Endothelial cell of umbilical vein (primary cell): Measurements from ENCODE around the gene VPS45. TPM values are rescaled to one million over a fixed set of nuclear protein-coding genes. Genes with fewer than 3 reads are reported as not detected.

Experiments used
- BruUV-seq: library from RNA; stranded (reverse); fragments of 400-500 nt; replicated peaks from 2 replicates; lab custom pipeline; 2021; lab: Mats Ljungman, UMichigan
- CTCF ChIA-PET: fragments of 300-600, 350-600 bp; sonication (Branson Sonifier 250); formaldehyde crosslinking; loops from one replicate; lab custom pipeline; 2021; ENCODE audit warnings: antibody characterized with exemption, inconsistent platforms; lab: Charles Lee
- POLR2A ChIA-PET: fragments of 300-600, 350-600 bp; sonication (Branson Sonifier 250); formaldehyde crosslinking; loops from one replicate; lab custom pipeline; 2021; ENCODE audit warnings: antibody characterized with exemption, inconsistent platforms; lab: Charles Lee
- DNase-seq: peaks from one replicate; pipeline ENCODE4 v3.0.0-alpha.2; 2011; ENCODE audit warnings: low read depth, low spot score
- FAIRE-seq: peaks from 2 replicates; lab custom pipeline; 2011; peaks lifted over from hg19 to GRCh38; lab: Jason Lieb, UNC
- H2AFZ ChIP-seq: 2 replicates; pipeline ENCODE4 v1.6.0; 2012; ENCODE audit warnings: low read depth, low read length, control low read depth, inconsistent platforms
- H3K27ac ChIP-seq: 2 replicates; pipeline ENCODE4 v1.5.1; 2011; ENCODE audit warnings: low read depth, mild to moderate bottlenecking, control low read depth, low read length, moderate library complexity; ENCODE audit not compliant: insufficient read depth
- H3K27me3 ChIP-seq, 2 experiments: 2 replicates each; pipeline versions ENCODE4 v1.6.0 to v1.6.1; 2011; ENCODE audit warnings: low read length in 2 of 2, mixed read lengths in 1 of 2; ENCODE audit not compliant: control insufficient read depth in 2 of 2, insufficient read depth in 2 of 2
- H3K36me3 ChIP-seq, 2 experiments: 2 replicates in 1 of 2; 3 replicates in 1 of 2; pipeline ENCODE4 v1.5.1; 2011; ENCODE audit warnings: low read length in 2 of 2, mild to moderate bottlenecking in 1 of 2, moderate library complexity in 1 of 2; ENCODE audit not compliant: control insufficient read depth in 2 of 2, insufficient read depth in 2 of 2; ENCODE audit errors: extremely low read depth in 1 of 2
- H3K4me1 ChIP-seq: 3 replicates; pipeline ENCODE4 v1.5.1; 2011; ENCODE audit warnings: mild to moderate bottlenecking, low read length; ENCODE audit not compliant: control insufficient read depth, insufficient read depth; ENCODE audit errors: extremely low read depth
- H3K4me2 ChIP-seq: 2 replicates; pipeline ENCODE4 v1.6.1; 2011; ENCODE audit warnings: low read length, control low read depth, mixed read lengths; ENCODE audit not compliant: insufficient read depth
- H3K4me3 ChIP-seq, 3 experiments: fragments of 200-600 bp in 1 of 3; sonication (generic), shearing (Covaris generic) in 1 of 3; replicated peaks in 1 of 3; 2 replicates each; pipeline ENCODE4 v1.5.1; 2011 to 2016; ENCODE audit warnings: control low read depth in 3 of 3, low read length in 3 of 3, mild to moderate bottlenecking in 2 of 3, inconsistent platforms in 1 of 3, low read depth in 1 of 3, moderate library complexity in 1 of 3; ENCODE audit not compliant: insufficient read depth in 1 of 3
- H3K79me2 ChIP-seq: 2 replicates; pipeline ENCODE4 v1.6.0; 2012; ENCODE audit warnings: low read length, inconsistent platforms; ENCODE audit not compliant: control insufficient read depth, insufficient read depth
- H3K9ac ChIP-seq: replicated peaks from 2 replicates; pipeline ENCODE3; 2011; ENCODE audit warnings: low read length, control low read depth; ENCODE audit not compliant: insufficient read depth; ENCODE audit errors: extremely low read depth
- H3K9me1 ChIP-seq: replicated peaks from 3 replicates; pipeline ENCODE4 v1.6.0; 2011; ENCODE audit warnings: mild to moderate bottlenecking, low read length; ENCODE audit not compliant: control insufficient read depth, insufficient read depth; ENCODE audit errors: extremely low read depth
- H3K9me3 ChIP-seq: replicated peaks from 2 replicates; pipeline ENCODE4 v1.5.1; 2012; ENCODE audit warnings: low read length, inconsistent platforms; ENCODE audit not compliant: control insufficient read depth, insufficient read depth
- H4K20me1 ChIP-seq: replicated peaks from 2 replicates; pipeline ENCODE3; 2011; ENCODE audit warnings: mild to moderate bottlenecking, low read length; ENCODE audit not compliant: control insufficient read depth, insufficient read depth; ENCODE audit errors: extremely low read depth
- CTCF ChIP-seq, 2 donors: IDR thresholded peaks; 1 replicate in 1 of 2; 2 replicates in 1 of 2; pipeline ENCODE4 v1.5.1; 2011; ENCODE audit warnings: low read length in 2 of 2, mild to moderate bottlenecking in 2 of 2, moderate library complexity in 2 of 2, control low read depth in 1 of 2, inconsistent platforms in 1 of 2, low read depth in 1 of 2; ENCODE audit not compliant: insufficient read depth in 1 of 2; ENCODE audit errors: extremely low read depth in 1 of 2
- EZH2 ChIP-seq: IDR thresholded peaks from 2 replicates; pipeline ENCODE4 v1.6.1; 2012; ENCODE audit warnings: borderline replicate concordance, low read depth, mild to moderate bottlenecking, moderate library complexity, low read length, inconsistent platforms; ENCODE audit not compliant: severe bottlenecking
- FOS ChIP-seq: IDR thresholded peaks from 2 replicates; pipeline ENCODE4 v1.6.1; 2011; ENCODE audit warnings: mild to moderate bottlenecking, low read length, moderate library complexity, borderline replicate concordance; ENCODE audit not compliant: insufficient read depth
- GATA2 ChIP-seq: IDR thresholded peaks from 2 replicates; pipeline ENCODE4 v1.7.0; 2011; ENCODE audit warnings: low read depth, mild to moderate bottlenecking, moderate library complexity, mixed read lengths, low read length; ENCODE audit not compliant: insufficient read length, insufficient read depth
- JUN ChIP-seq: IDR thresholded peaks from 2 replicates; pipeline ENCODE4 v1.6.1; 2011; ENCODE audit warnings: borderline replicate concordance, low read depth; ENCODE audit not compliant: insufficient read length, insufficient read depth
- MAX ChIP-seq: IDR thresholded peaks from 2 replicates; pipeline ENCODE4 v1.6.1; 2011; ENCODE audit not compliant: insufficient read depth, insufficient read length
- MYC ChIP-seq: IDR thresholded peaks from one replicate; pipeline ENCODE4 v1.6.1; 2011; ENCODE audit warnings: mild to moderate bottlenecking, low read depth, low read length
- POLR2A ChIP-seq: IDR thresholded peaks from 2 replicates; pipeline ENCODE4 v1.6.1; 2012; ENCODE audit warnings: low read depth, mild to moderate bottlenecking, control low read depth, low read length
- POLR2AphosphoS5 ChIP-seq: IDR thresholded peaks from 2 replicates; pipeline ENCODE4 v1.6.1; 2012; ENCODE audit warnings: low read depth, mild to moderate bottlenecking, control low read depth, low read length, moderate library complexity; ENCODE audit not compliant: insufficient read depth
- dilution Hi-C: fragments of 300-500 bp; cut with MboI; formaldehyde crosslinking; loops from one replicate; pipeline ENCODE4 v1.15.0; 2019; ENCODE audit warnings: low sequenced_read_pairs; ENCODE audit not compliant: extremely low pct_ligation_motif_present
- intact Hi-C: fragments of 100-400 bp; cut with micrococcal nuclease; formaldehyde crosslinking; loops from one replicate; pipeline ENCODE4 v1.10.0; 2022
- polyA plus RNA-seq, 4 experiments: library from polyadenylated mRNA; depleted of rRNA in 3 of 4; stranded (reverse) in 3 of 4; unstranded in 1 of 4; fragments of >200 nt; gene quantifications; 2 replicates each; pipeline versions ENCODE4 v1.2.1 to v1.2.3, GENCODE V29; 2011 to 2012; ENCODE audit warnings: missing spikeins in 1 of 4
- total RNA-seq: library from RNA; stranded (reverse); gene quantifications from 2 replicates; pipeline ENCODE4 v1.2.3, GENCODE V29; 2021

VPS45 gene
- total and polyA plus RNA-seq, 2 donors (not counting 3 experiments of a cell fraction or from before 2014, with no cell fraction given): 24.8 to 43.7 TPM

DNA sequence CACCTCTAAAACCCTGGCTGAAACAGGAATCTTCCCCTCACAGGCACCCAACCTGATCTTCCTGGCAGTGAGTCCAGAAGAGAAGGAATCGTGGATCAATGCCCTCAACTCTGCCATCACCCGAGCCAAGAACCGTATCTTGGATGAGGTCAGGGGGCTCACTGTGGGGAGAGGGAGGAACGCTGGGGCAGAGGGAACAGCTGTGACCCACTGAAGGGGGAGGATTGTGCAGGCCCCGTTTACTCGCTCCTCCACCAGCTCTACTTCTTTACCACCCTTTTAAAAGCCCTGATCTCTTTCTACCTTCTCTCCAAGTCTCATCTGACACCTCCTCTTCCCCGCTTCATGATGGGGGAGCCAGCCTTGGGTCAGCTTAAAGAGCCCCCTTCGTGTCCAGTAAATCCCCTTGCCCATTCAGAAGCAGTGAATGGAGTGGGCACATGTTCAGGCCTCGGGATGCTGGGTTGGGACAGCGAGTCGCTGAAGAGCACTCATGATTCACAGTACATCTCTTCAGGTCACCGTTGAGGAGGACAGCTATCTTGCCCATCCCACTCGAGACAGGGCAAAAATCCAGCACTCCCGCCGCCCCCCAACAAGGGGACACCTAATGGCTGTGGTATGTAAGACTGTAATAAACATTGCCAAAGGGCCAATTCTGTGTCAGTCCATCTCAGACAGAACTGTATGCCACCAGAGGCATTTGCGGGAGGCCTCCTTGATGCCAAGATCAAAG, 89.5 kb downstream of the VPS45 start:
- Histone ChIP-seq H3K9me1 (no peaks in the 10 kb centered on the region), H3K4me3 (no peak overlapping the region), H3K4me2 (no peak overlapping the region), H3K27me3 (no peaks in the 10 kb centered on the region), H3K27ac (no peak overlapping the region), H3K9me3 (no peaks in the 10 kb centered on the region), H3K4me1 (peaks cover 52% of the 10 kb centered on the region), H3K79me2 (peaks cover 8% of the 10 kb centered on the region), H4K20me1 (no peaks in the 10 kb centered on the region), H2AFZ (no peak overlapping the region), H3K9ac (no peak overlapping the region), H3K36me3 (peaks cover 35 to 38% of the 10 kb centered on the region in 2 experiments)
- CTCF ChIA-PET: interaction anchor here (0.5 to 2.7 kb wide), 7 partner anchors 9 to 83 kb away, joined by 3 to 21 read pairs (median 3); no protein-coding TSS in a partner anchor
- BruUV-seq: no TSS peak
- intact Hi-C loops (no loop called here), dilution Hi-C loops (no loop called here)
- no peak for FAIRE-seq
- POLR2A ChIA-PET: no interaction called here
- no peak for DNase-seq
- TF ChIP-seq GATA2 (no peak), JUN (no peak), MAX (no peak), FOS (no peak), POLR2AphosphoS5 (no peak), CTCF (IDR thresholded peaks at IDR 0.05; ENCODE audit: extremely low read depth in 1 of 2, insufficient read depth in 1 of 2, low read depth in 1 of 2, low read length in 2 of 2) (no peak), EZH2 (no peak), POLR2A (no peak), MYC (no peak)
